MCF 10A (cell line): Measurements from ENCODE around the gene KNSTRN. TPM values are rescaled to one million over a fixed set of nuclear protein-coding genes. Genes with fewer than 3 reads are reported as not detected.

ENCODE experiments used
- BruUV-seq: library from RNA; stranded (reverse); fragments of 400-500 nt; replicated peaks from 2 replicates; lab custom pipeline; 2021; lab: Mats Ljungman, UMichigan
- CTCF ChIA-PET: fragments of 300-600 bp; sonication (Branson Sonifier 250); formaldehyde crosslinking; extraction: SDS; loops from one replicate; lab custom pipeline; 2021; ENCODE audit warnings: antibody characterized with exemption, inconsistent platforms; lab: Yijun Ruan, JAX
- POLR2A ChIA-PET: fragments of 300-600, 350-650 bp; sonication (Branson Sonifier 250); formaldehyde crosslinking; extraction: SDS; loops from one replicate; lab custom pipeline; 2020; ENCODE audit warnings: antibody characterized with exemption, inconsistent platforms; lab: Yijun Ruan, JAX
- DNase-seq: peaks from one replicate; pipeline ENCODE4 v3.0.0-alpha.2; 2018; ENCODE audit not compliant: unreplicated experiment
- H3K27ac Mint-ChIP-seq: one replicate; pipeline ENCODE4 v1.8.0; 2022; ENCODE audit warnings: mild to moderate bottlenecking, low read depth, mixed read lengths; ENCODE audit not compliant: unreplicated experiment
- H3K27me3 Mint-ChIP-seq: one replicate; pipeline ENCODE4 v1.8.0; 2022; ENCODE audit warnings: mixed read lengths; ENCODE audit not compliant: insufficient read depth, unreplicated experiment
- H3K36me3 Mint-ChIP-seq: one replicate; pipeline ENCODE4 v1.8.0; 2022; ENCODE audit warnings: mild to moderate bottlenecking, moderate library complexity, mixed read lengths; ENCODE audit not compliant: insufficient read depth, unreplicated experiment
- H3K4me1 Mint-ChIP-seq: one replicate; pipeline ENCODE4 v1.8.0; 2022; ENCODE audit warnings: mixed read lengths; ENCODE audit not compliant: insufficient read depth, unreplicated experiment
- H3K4me3 Mint-ChIP-seq: one replicate; pipeline ENCODE4 v1.8.0; 2022; ENCODE audit warnings: mild to moderate bottlenecking, moderate library complexity, mixed read lengths; ENCODE audit not compliant: unreplicated experiment
- H3K9me3 Mint-ChIP-seq: one replicate; pipeline ENCODE4 v1.8.0; 2022; ENCODE audit warnings: mixed read lengths; ENCODE audit not compliant: unreplicated experiment
- intact Hi-C: fragments of 100-400 bp; cut with micrococcal nuclease; formaldehyde crosslinking; loops from 2 replicates; pipeline ENCODE4 v1.14.1; 2022
- total RNA-seq: library from RNA; stranded (reverse); gene quantifications from 2 replicates; pipeline ENCODE4 v1.2.3, GENCODE V29; 2022
- TF ChIP-seq, protein P1 (sequence below): fragments of 200-600 bp; IDR thresholded peaks from one replicate; pipeline ENCODE4 v1.8.0; 2022; ENCODE audit warnings: antibody characterized with exemption, mild to moderate bottlenecking; ENCODE audit not compliant: unreplicated experiment

KNSTRN gene
- total RNA-seq, 1 experiment from 2014 or later = 47.4 TPM

DNA sequence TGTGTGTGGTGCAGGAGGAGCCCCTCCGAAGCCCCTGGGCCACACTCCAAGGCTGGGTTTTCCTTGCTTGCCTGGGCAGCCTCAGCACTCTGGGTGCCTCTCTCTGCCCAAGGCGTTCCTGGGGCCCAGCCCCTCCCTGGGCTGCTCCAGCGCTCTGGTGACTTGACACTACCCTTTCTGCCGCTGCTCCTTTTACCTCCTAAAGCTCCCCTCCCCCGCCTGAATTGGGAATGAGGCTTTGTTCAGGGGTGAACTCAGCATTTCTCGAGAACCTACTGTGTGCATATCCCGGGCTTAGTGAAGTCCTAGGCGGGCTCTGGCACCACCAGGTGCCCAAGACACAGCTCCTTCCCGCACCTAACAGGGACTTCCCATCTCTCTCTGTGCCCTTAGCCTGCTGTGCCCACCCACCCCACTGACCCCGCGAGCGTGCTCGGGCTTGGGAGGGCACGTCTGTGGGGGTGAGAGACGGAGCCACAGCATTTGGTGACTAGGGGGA is 57.0 kb downstream of the KNSTRN start:
- intact Hi-C loops = no loop called here
- ChIA-PET POLR2A (interaction anchor here (0.7 to 4.2 kb wide), 10 partner anchors 15 to 394 kb away, joined by 3 to 16 read pairs (median 6); partner anchors contain the start of genes IVD, KNSTRN and RPUSD2), CTCF (interaction anchor here (0.6 to 1.4 kb wide), 5 partner anchors 17 to 78 kb away, joined by 3 to 5 read pairs (median 3); no protein-coding TSS in a partner anchor)
- DNase-seq = peak; percentile 32
- no peaks in the 10 kb centered on the region for H3K9me3 Mint-ChIP-seq
- H3K36me3 Mint-ChIP-seq = no peaks in the 10 kb centered on the region
- no TSS peak for BruUV-seq
- peaks cover 24% of the 10 kb centered on the region for H3K4me1 Mint-ChIP-seq
- peak overlapping the region; percentile 89 for H3K4me3 Mint-ChIP-seq
- H3K27ac Mint-ChIP-seq = peak overlapping the region; percentile 70
- TF ChIP-seq, protein P1, sequence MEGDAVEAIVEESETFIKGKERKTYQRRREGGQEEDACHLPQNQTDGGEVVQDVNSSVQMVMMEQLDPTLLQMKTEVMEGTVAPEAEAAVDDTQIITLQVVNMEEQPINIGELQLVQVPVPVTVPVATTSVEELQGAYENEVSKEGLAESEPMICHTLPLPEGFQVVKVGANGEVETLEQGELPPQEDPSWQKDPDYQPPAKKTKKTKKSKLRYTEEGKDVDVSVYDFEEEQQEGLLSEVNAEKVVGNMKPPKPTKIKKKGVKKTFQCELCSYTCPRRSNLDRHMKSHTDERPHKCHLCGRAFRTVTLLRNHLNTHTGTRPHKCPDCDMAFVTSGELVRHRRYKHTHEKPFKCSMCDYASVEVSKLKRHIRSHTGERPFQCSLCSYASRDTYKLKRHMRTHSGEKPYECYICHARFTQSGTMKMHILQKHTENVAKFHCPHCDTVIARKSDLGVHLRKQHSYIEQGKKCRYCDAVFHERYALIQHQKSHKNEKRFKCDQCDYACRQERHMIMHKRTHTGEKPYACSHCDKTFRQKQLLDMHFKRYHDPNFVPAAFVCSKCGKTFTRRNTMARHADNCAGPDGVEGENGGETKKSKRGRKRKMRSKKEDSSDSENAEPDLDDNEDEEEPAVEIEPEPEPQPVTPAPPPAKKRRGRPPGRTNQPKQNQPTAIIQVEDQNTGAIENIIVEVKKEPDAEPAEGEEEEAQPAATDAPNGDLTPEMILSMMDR = no peak
- peaks cover 22% of the 10 kb centered on the region for H3K27me3 Mint-ChIP-seq

DNA sequence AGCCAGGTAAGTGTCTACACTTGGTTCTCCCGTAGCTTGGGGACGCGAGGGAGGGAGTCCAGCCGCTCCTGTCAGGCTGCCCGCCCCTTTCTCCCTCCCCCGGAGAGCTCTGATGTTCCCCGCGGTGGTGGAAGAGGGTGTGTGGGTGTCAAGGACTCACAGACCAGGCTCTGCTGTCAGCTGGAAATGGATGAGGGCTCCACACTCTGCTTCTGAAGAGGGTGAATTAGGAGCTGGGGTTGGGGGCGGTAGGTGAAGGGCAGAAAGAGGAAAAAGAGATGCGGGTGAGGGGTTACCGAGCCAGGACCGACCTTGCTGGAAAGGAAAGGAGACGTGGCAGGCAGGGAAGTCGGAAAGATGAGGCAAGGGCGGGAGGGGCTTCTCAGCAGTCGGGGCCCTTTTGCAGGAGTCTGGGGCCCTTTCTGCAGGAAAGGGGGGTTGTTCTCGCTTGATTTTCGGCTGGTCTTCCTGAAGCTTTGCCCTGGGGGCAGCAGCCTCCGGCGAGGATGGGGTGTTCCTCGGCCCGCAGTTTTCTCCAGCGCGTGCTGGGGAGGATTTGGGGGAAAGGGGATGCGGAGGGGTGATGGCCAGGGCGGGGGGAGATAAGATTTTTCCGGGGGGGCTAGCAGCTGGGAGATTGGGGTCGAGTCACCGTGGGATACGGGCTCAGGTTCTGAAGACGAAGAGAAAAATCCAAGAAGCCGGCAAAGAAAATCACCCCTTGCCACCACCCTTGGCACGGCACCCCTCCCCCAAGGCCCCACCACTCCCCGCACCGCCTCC is 57.6 kb downstream of the KNSTRN start:
- Mint-ChIP-seq H3K27me3 (peaks cover 15% of the 10 kb centered on the region), H3K27ac (peak overlapping the region; percentile 70), H3K4me1 (peaks cover 30% of the 10 kb centered on the region), H3K36me3 (no peaks in the 10 kb centered on the region), H3K9me3 (no peaks in the 10 kb centered on the region), H3K4me3 (peak overlapping the region; percentile 89)
- CTCF ChIA-PET = interaction anchor here (0.6 to 1.4 kb wide), 8 partner anchors 17 to 361 kb away, joined by 3 to 5 read pairs (median 4); no protein-coding TSS in a partner anchor
- DNase-seq = peak; percentile 47
- no TSS peak for BruUV-seq
- POLR2A ChIA-PET = interaction anchor here (0.7 to 4.2 kb wide), 12 partner anchors 10 to 366 kb away, joined by 3 to 16 read pairs (median 6); partner anchors contain the start of genes IVD, KNSTRN and RPUSD2
- TF ChIP-seq, protein P1 = no peak
- intact Hi-C loops = loop anchor here (2.0 to 10.0 kb wide), 2 partner anchors 67 to 125 kb away; partner anchors contain the start of genes CCDC32 and RPUSD2

DNA sequence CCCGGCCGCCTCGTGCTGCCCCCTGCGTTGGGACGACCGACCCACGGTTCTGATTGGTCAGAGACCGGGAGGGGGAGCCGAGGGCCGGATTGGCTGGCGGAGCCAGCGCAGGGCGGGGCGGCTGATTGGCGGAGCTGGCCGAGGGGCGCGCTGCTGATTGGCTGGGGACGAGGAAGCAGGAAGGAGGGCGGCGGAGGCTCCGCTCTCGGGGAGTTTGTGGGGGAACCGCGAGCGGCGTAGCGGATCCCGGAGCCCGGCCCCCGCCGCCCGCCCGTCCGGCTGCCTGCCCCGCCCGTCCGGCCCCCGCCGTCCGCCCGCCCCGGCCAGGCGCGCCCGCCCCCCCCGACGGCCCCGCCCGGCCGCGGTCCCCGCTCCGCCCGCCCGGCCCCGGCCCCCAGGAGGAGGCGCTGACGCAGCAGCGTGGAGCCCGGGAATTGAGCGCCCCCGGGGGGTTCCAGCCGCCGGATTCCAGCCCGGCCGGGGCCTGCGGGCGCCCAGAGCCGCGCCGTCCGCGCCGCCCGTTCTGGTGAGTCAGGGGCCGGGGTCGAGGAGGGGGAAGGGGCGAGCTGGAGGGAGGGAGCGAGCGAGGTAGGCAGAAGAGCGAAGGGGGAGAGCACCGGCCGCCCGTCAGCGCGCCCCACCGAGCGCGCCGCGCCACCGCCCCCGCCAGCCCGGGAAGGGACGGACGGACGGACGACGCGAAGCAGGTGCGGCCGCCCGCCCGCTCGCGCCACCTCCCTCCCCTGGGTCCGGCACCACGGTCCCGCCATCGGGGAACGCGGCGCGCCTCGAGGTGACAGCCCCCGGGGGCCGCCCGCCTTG is 58.4 kb downstream of the KNSTRN start, which contains the start of gene BAHD1:
TSS of gene BAHD1 (plus strand) at position 211 of the 822 bp plus-strand sequence. CDS start 17,512 bp downstream, outside the sequence.
- Mint-ChIP-seq H3K4me3 (peak within 1 kb of the TSS; percentile 89), H3K9me3 (no peaks in the 10 kb centered on the region), H3K27me3 (peaks cover 7% of the 10 kb centered on the region), H3K4me1 (peaks cover 38% of the 10 kb centered on the region), H3K36me3 (no peaks in the 10 kb centered on the region), H3K27ac (peak within 1 kb of the TSS; percentile 70)
- TF ChIP-seq, protein P1 = no peak
- ChIA-PET POLR2A (interaction anchor here (0.9 to 4.2 kb wide), 11 partner anchors 9 to 201 kb away, joined by 3 to 16 read pairs (median 6); partner anchors contain the start of genes IVD and RPUSD2), CTCF (interaction anchor here (0.6 to 1.6 kb wide), 10 partner anchors 9 to 360 kb away, joined by 3 to 6 read pairs (median 4); no protein-coding TSS in a partner anchor)
- intact Hi-C loops = loop anchor here (2.0 to 10.0 kb wide), 2 partner anchors 66 to 124 kb away; partner anchors contain the start of genes CCDC32 and RPUSD2
- BruUV-seq = no TSS peak
- DNase-seq = peak; percentile 91
